HUES64 (cell line): Measurements from ENCODE around the gene ARID3B.

Source experiments
- H3K27ac ChIP-seq: 2 replicates; pipeline ENCODE4 v1.7.0; 2013; ENCODE audit warnings: low read depth, low read length, inconsistent platforms
- H3K27me3 ChIP-seq: 2 replicates; pipeline ENCODE4 v1.6.1; 2013; ENCODE audit warnings: mild to moderate bottlenecking, low read length; ENCODE audit not compliant: insufficient read depth
- H3K36me3 ChIP-seq: 2 replicates; pipeline ENCODE4 v1.6.1; 2013; ENCODE audit warnings: mild to moderate bottlenecking, low read length; ENCODE audit not compliant: insufficient read depth
- H3K4me1 ChIP-seq: 2 replicates; pipeline ENCODE4 v1.6.1; 2013; ENCODE audit warnings: mild to moderate bottlenecking, low read length, moderate library complexity; ENCODE audit not compliant: insufficient read depth
- H3K4me3 ChIP-seq: 2 replicates; pipeline ENCODE4 v1.5.1; 2013; ENCODE audit warnings: mild to moderate bottlenecking, low read length, moderate library complexity
- H3K9ac ChIP-seq: 2 replicates; pipeline ENCODE4 v1.6.1; 2013; ENCODE audit warnings: mild to moderate bottlenecking, low read depth, low read length
- H3K9me3 ChIP-seq: 2 replicates; pipeline ENCODE4 v1.6.1; 2013; ENCODE audit warnings: low read depth, low read length; ENCODE audit not compliant: insufficient read depth
- WGBS: fragments of 150-250, 120-280 bp; methylation state at CpG from one replicate; pipeline ENCODE4 v1.1.7; 2013; ENCODE audit warnings: missing lambda C conversion rate; 5-methylcytosine and 5-hydroxymethylcytosine counted together

Gene ARID3B

GRCh38 chr15:74547616-74548015 lies 6.6 kb downstream of the ARID3B start:
- Histone ChIP-seq H3K4me1 (peaks cover 26% of the 10 kb centered on the region), H3K9me3 (no peaks in the 10 kb centered on the region), H3K27me3 (no peaks in the 10 kb centered on the region), H3K4me3 (no peak overlapping the region), H3K27ac (no peak overlapping the region), H3K9ac (no peak overlapping the region), H3K36me3 (peaks cover 76% of the 10 kb centered on the region)
- WGBS: 92% methylated on average over 3 of the region's 3 CpGs

GRCh38 chr15:74548241-74548640 lies 7.2 kb downstream of the ARID3B start:
- H3K27ac ChIP-seq: no peak overlapping the region
- H3K9ac ChIP-seq: no peak overlapping the region
- H3K4me1 ChIP-seq: peaks cover 20% of the 10 kb centered on the region
- H3K36me3 ChIP-seq: peaks cover 82% of the 10 kb centered on the region
- WGBS: 96% methylated on average over 5 of the region's 5 CpGs
- H3K4me3 ChIP-seq: no peak overlapping the region
- H3K27me3 ChIP-seq: no peaks in the 10 kb centered on the region
- H3K9me3 ChIP-seq: no peaks in the 10 kb centered on the region

- H3K9me3 ChIP-seq: no peaks in the 10 kb centered on the region
- H3K9ac ChIP-seq: no peak overlapping the region
- WGBS: 96% methylated on average over 5 of the region's 5 CpGs
- H3K4me1 ChIP-seq: peaks cover 15% of the 10 kb centered on the region; the same call in 1 of the 2 replicates
- H3K36me3 ChIP-seq: peaks cover 84% of the 10 kb centered on the region
- H3K27ac ChIP-seq: no peak overlapping the region
- H3K4me3 ChIP-seq: no peak overlapping the region
- H3K27me3 ChIP-seq: no peaks in the 10 kb centered on the region
Observed at GRCh38 chr15:74549816-74550215, 8.8 kb downstream of the ARID3B start.

GRCh38 chr15:74551714-74552113 lies 10.7 kb downstream of the ARID3B start:
- H3K27ac ChIP-seq: no peak overlapping the region
- peaks cover 79% of the 10 kb centered on the region for H3K36me3 ChIP-seq
- no peak overlapping the region for H3K9ac ChIP-seq
- no peaks in the 10 kb centered on the region for H3K9me3 ChIP-seq
- 0 out of 2 replicates have a peak, but pooled peaks cover 6% of the 10 kb centered on the region for H3K4me1 ChIP-seq
- no peaks in the 10 kb centered on the region for H3K27me3 ChIP-seq
- 99% methylated on average over 3 of the region's 3 CpGs for WGBS
- H3K4me3 ChIP-seq: no peak overlapping the region

- Histone ChIP-seq H3K27me3 (no peaks in the 10 kb centered on the region), H3K4me3 (no peak overlapping the region), H3K9ac (no peak overlapping the region), H3K4me1 (0 out of 2 replicates have a peak, but pooled peaks cover 6% of the 10 kb centered on the region), H3K36me3 (peaks cover 79% of the 10 kb centered on the region), H3K27ac (no peak overlapping the region), H3K9me3 (no peaks in the 10 kb centered on the region)
- WGBS: 96% methylated on average over 4 of the region's 5 CpGs
Observed at GRCh38 chr15:74552773-74553441, 11.9 kb downstream of the ARID3B start.

- H3K4me3 ChIP-seq: no peak overlapping the region
- no peak overlapping the region for H3K9ac ChIP-seq
- no peaks in the 10 kb centered on the region for H3K27me3 ChIP-seq
- H3K36me3 ChIP-seq: peaks cover 75% of the 10 kb centered on the region
- H3K9me3 ChIP-seq: no peaks in the 10 kb centered on the region
- 92% methylated on average over 4 of the region's 4 CpGs for WGBS
- no peak overlapping the region for H3K27ac ChIP-seq
- 0 out of 2 replicates have a peak, but pooled peaks cover 3% of the 10 kb centered on the region for H3K4me1 ChIP-seq
Observed at GRCh38 chr15:74555192-74555591, 14.2 kb downstream of the ARID3B start.

- Histone ChIP-seq H3K9me3 (no peaks in the 10 kb centered on the region), H3K27ac (peak overlapping the region; percentile 51; the same call in 1 of the 2 replicates), H3K27me3 (no peaks in the 10 kb centered on the region), H3K4me1 (0 out of 2 replicates have a peak, but pooled peaks cover 3% of the 10 kb centered on the region), H3K9ac (0 out of 2 replicates have a peak overlapping the region, but pooled peaks have one; percentile 31), H3K4me3 (no peak overlapping the region), H3K36me3 (peaks cover 70% of the 10 kb centered on the region)
- 94% methylated on average over 5 of the region's 5 CpGs for WGBS
Observed at GRCh38 chr15:74558706-74559105, 17.7 kb downstream of the ARID3B start.

GRCh38 chr15:74563442-74563841 lies 22.4 kb downstream of the ARID3B start:
- Histone ChIP-seq H3K27me3 (no peaks in the 10 kb centered on the region), H3K9ac (no peak overlapping the region), H3K4me1 (peaks cover 4% of the 10 kb centered on the region; the same call in 1 of the 2 replicates), H3K36me3 (peaks cover 69% of the 10 kb centered on the region), H3K4me3 (no peak overlapping the region), H3K9me3 (no peaks in the 10 kb centered on the region), H3K27ac (no peak overlapping the region)
- WGBS: 96% methylated on average over 3 of the region's 3 CpGs

GRCh38 chr15:74564182-74564581 lies 23.2 kb downstream of the ARID3B start:
- 100% methylated on average over 1 of the region's 1 CpG for WGBS
- H3K27ac ChIP-seq: no peak overlapping the region
- no peak overlapping the region for H3K4me3 ChIP-seq
- no peaks in the 10 kb centered on the region for H3K27me3 ChIP-seq
- H3K36me3 ChIP-seq: peaks cover 68% of the 10 kb centered on the region
- peaks cover 3% of the 10 kb centered on the region; the same call in 1 of the 2 replicates for H3K4me1 ChIP-seq
- no peaks in the 10 kb centered on the region for H3K9me3 ChIP-seq
- H3K9ac ChIP-seq: no peak overlapping the region

- Histone ChIP-seq H3K9me3 (no peaks in the 10 kb centered on the region), H3K27me3 (no peaks in the 10 kb centered on the region), H3K4me3 (no peak overlapping the region), H3K9ac (no peak overlapping the region), H3K36me3 (peaks cover 70% of the 10 kb centered on the region), H3K4me1 (peaks cover 3% of the 10 kb centered on the region; the same call in 1 of the 2 replicates), H3K27ac (no peak overlapping the region)
- 88% methylated on average over 1 of the region's 2 CpGs for WGBS
Observed at GRCh38 chr15:74565381-74566085, 24.5 kb downstream of the ARID3B start.

- no peaks in the 10 kb centered on the region for H3K27me3 ChIP-seq
- no peak overlapping the region for H3K9ac ChIP-seq
- H3K36me3 ChIP-seq: peaks cover 78% of the 10 kb centered on the region
- no peaks in the 10 kb centered on the region for H3K9me3 ChIP-seq
- peaks cover 3% of the 10 kb centered on the region; the same call in 1 of the 2 replicates for H3K4me1 ChIP-seq
- H3K4me3 ChIP-seq: no peak overlapping the region
- 68% methylated on average over 1 of the region's 1 CpG for WGBS
- no peak overlapping the region for H3K27ac ChIP-seq
Observed at GRCh38 chr15:74568594-74568993, 27.6 kb downstream of the ARID3B start.
